OCI-LY3 (cell line): ENCODE results near the gene MYL3.

ENCODE experiments used
- EZH2phosphoT487 ChIP-seq: fragments of 200-600 bp; shearing (Covaris generic); IDR thresholded peaks from 2 replicates; pipeline ENCODE4 v1.6.1; 2018; ENCODE audit warnings: antibody characterized with exemption, mixed run types, low read depth
- TF ChIP-seq, protein P1 (sequence below): fragments of 200-600, 300-600 bp; sonication (generic); IDR thresholded peaks from 2 replicates; pipeline ENCODE4 v1.5.1; 2014; ENCODE audit warnings: antibody characterized with exemption, low read length, low read depth

DNA sequence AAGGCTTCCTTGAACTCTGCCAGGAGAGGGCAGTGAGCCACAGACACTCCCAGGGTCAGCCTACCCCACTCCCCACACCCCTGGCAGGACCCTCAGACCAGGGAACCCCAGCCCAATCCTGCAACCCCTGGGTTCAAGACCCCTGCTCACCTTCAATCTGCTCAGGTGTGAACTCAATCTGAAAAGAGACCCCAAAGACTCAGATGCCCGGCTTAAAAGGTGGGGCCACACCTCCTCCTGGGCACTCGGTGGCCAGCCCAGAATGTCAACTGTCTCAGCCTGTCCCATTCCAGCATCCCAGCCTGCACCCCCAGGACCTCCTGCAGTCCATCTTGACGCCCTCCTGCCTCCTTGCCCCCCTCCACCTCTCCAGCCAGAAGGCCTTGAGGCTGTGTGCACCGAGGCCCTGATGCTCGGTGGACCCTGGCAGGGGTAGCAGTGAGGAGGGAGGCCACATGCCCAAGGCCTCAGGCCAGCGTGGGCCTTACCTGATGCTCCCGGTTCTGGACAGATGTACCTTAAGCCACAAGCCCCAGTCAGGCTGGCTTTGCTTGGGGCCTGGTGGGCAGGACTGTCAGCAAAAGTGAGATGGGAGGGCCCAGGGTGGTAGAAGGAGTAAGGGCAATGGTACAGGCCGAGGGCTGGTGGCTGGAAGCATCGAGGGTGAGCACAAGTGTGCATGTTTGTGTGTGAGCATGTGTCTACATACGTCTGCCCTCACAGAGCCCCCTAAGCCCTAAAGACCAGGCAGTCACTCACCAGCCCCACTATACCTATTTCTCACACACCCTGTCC is 2.2 kb downstream of the MYL3 start:
- TF ChIP-seq, protein P1, sequence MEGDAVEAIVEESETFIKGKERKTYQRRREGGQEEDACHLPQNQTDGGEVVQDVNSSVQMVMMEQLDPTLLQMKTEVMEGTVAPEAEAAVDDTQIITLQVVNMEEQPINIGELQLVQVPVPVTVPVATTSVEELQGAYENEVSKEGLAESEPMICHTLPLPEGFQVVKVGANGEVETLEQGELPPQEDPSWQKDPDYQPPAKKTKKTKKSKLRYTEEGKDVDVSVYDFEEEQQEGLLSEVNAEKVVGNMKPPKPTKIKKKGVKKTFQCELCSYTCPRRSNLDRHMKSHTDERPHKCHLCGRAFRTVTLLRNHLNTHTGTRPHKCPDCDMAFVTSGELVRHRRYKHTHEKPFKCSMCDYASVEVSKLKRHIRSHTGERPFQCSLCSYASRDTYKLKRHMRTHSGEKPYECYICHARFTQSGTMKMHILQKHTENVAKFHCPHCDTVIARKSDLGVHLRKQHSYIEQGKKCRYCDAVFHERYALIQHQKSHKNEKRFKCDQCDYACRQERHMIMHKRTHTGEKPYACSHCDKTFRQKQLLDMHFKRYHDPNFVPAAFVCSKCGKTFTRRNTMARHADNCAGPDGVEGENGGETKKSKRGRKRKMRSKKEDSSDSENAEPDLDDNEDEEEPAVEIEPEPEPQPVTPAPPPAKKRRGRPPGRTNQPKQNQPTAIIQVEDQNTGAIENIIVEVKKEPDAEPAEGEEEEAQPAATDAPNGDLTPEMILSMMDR = no peak
- no peak for TF ChIP-seq EZH2phosphoT487
